Femur (tissue), 1 donor: ENCODE measurements around the gene STC2.
A peak's percentile ranks its signal among the peaks of the same experiment; 100 is the strongest.

Source experiments
- DNase-seq: peaks from one replicate; pipeline ENCODE4 v3.0.0-alpha.2; 2017

The STC2 gene

DNA sequence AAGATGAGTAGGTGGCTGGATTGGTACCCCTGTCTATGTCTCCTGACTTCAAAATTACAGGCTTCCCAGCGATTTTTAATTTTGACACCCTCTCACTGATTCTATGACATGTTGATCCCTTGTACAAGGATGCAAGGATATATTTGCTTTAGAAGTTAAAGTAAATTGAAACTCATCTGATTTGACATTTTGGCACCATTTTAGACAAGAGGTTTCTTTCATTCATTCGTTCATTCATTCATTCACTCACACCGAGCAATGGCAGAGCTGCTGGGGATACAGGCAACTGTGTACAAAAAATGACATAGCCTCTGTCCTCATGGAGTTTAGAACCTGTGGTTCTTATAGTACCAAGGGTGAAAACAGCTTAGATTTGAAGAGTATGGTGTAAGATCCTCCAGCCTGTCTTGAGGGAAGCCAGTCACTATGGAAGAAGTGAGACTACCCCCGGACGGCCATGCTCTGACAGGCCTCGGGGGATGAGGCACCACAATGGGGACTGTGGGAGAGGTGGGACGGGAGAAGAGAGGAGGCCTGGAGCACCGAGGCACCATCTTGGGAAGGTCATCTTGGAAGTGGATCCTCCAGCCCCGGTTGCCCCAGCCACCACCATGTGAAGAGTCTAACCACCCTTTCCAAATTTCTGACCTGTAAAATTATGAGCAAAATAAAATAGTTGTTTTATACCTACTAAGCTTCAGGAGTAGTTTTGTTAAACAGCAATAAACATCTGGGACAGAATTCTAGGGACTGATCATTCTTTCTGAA is 16.2 kb downstream of the STC2 start:
- no peak for DNase-seq

DNA sequence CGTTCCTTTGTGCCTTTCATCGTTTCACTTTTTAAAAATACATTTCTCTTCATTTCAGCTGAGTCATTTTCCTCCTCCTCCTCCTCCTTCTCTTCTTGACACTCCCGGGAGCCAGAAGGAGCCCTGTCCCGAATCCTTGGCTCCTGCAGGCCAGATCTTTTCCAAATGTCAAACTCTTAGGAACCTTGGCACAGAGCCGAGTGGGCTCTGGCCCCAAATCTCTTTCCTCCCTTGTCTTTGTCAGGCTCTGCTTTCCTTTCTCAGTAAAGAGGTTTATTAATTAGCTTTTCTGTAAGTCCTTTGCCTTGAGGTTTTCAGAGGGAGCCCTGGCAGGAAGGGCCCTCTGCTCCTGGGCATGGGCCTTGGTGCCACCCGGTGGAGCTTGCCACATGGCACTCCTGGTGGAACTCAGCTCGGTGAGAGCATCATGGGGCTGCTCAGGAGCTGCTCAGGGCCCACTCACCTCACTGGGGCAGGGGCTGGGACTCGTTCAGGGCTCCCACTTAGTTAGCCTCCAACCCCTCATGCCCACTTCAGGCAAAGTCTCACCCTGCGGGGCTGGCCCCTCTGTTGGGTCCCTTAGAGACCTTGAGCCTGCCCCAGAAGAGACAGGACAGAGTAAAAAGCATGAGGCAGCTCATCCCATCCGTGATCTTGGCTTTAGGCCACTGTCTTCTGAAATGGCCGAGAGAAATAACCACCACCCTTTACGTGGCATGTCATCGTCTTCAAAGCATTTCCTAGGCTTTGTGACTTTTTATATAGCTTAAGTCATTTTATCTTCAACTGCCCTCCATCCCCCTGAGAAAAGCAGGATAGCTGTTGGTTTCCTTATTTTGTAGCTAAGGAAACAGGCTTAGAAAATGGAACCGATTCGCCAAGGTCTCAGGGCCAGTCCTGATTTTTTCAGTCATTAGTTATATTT is 17.1 kb downstream of the STC2 start:
- no peak for DNase-seq

DNA sequence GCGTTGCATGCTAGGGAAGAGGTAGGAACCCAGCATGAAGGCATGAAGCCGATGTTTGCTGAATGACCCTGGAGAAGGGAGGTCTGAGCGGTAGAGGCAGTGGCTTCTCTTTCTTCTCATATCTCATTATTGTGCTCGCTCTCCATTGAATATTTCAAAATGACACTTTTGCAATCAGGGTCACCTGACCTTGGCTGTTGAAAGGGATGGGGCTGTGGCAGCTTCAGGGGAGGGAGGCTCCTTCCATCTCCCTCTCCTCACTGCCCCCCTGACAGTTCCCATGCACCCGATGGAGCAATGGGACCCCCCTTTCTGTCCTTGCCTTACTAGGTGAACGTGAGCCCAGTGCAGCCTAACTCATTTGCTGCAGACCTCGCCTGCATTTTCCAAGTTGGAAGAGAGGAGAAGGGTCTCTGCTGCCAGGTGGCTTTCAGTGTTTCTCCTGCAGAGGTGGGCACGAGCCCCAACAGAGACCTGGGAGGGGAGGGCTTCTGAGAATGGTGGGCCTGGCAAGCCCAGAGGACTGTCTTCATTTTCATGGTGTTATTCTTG is 17.9 kb downstream of the STC2 start:
- no peak for DNase-seq

DNA sequence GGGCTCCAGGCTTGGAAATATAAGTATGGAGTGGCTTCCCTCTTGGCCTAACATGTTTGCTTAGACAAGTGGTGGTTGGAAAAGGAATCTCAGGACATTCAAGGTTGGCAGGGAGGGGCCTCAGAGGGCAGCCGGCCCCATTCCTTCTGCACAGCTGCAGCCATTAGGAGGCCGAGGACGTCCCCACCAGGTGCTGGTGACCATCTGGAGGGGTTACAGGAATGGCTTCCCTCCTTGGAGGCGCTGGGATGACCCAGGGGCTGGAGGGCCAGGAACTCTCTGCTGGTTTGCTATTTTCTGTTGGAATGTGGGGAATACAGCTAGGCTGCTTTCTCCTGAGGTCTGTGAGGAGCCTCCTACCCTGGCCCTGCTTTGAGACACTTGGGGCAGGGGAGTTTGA is 18.5 kb downstream of the STC2 start:
- no peak for DNase-seq

DNA sequence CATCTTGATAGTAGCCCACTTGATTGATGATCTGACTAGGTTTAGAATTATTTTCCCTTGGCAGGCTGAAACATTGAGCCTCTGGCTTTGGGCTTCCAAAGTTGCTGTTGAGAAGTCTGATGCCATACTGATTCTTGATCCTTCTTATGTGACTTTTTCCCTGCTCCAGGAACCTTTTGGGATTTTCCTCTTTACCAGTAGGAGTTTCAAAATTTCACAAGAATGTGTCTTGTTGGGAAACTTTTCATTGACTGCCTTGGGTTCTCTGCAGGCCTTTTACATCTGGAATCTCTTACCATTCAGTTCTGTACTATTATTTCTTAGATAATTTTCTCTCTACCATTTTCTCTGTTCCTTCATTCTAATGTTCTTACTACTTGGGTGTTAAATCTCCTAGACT is 20.0 kb downstream of the STC2 start:
- DNase-seq, result no peak

DNA sequence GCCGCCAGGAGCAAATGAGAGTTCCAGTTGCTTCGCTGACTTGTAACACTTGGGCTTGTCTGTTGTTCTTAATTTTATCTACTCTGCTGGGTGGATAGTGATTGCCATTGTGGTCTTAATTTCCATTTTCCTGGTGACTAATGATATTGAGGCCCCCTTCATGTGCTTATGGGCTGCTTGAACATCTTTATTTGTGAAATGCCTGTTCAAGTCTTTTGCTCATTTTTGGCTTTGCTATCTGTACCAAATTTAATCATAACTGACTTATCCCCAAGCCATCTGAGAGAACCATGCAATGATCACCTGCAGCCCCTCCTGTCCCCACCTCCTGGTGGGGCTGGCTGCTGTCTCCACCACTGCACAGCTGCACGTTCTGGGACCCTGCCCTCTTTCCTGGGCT is 20.5 kb downstream of the STC2 start:
- DNase-seq, result no peak

DNA sequence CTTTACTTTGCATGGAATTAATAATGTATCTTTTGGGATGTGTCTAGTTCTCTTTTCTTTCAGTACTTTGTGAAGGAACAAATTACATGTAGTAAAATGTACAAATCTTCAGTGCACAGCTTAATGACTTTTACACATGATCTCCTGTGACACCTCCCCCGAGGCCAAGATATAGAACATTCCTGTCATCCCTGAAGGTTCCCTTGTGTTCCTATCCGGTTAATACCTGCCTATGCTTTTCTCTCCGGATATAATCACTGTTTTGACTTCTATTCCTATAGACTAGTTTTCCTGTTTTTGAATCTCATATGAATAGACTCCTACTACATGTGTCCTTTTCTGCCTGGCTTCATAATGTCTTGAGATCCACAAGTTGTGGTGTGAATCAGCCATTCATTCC is 21.5 kb downstream of the STC2 start:
- DNase-seq, result no peak

DNA sequence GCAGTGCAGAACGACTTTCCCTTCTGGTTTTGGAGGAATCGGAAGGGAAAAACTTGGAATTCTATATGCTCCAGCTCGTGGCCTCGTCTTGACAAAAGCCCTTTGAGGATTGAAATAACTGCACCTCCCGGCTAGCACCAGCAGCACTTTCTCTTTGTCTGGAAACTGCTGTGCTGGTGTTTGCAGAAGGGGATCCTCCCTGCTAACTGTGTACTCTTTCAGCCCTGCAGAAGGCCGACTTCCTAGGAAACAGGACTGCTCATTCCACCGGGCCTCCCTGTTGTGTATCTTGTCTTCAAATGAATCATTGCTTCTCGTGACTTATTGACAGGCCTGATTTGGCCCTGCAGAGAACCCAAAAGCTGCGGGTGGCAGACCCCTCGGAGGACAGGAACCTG is 23.6 kb downstream of the STC2 start:
- DNase-seq, result no peak

DNA sequence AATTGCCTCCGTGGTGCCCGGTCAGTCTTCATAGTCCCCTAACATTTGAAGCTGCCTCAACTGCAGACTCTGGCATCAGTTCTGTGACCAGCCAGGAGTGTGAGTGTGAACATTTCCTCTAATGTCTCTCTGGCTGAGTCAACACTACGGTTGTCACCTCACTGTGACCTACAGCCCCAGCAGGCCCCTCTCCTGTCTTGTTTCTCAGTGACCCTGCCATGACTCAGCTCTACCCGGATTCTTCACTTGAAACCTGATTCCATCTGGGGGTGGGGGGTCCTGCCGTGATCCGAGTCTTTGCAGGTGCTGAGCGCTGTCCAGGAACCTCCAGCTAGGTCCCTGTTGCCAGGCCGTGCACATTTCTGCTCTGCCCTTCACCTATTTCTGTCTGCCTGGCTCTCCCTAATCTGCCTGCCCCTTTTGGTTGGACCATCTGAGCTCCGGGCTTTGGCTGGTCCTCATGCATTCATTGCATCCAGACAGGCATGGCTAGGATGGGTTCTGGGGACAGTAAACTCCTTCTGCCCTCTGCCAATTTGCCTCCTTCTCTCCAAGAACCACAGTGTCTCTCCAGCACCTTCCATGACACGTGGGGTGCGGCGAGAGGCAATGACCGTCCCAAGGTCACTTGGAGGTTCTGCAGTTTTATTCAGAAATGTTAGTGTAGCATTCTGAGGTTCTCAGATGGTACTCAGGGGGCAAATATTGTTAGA is 24.2 kb downstream of the STC2 start:
- no peak for DNase-seq

DNA sequence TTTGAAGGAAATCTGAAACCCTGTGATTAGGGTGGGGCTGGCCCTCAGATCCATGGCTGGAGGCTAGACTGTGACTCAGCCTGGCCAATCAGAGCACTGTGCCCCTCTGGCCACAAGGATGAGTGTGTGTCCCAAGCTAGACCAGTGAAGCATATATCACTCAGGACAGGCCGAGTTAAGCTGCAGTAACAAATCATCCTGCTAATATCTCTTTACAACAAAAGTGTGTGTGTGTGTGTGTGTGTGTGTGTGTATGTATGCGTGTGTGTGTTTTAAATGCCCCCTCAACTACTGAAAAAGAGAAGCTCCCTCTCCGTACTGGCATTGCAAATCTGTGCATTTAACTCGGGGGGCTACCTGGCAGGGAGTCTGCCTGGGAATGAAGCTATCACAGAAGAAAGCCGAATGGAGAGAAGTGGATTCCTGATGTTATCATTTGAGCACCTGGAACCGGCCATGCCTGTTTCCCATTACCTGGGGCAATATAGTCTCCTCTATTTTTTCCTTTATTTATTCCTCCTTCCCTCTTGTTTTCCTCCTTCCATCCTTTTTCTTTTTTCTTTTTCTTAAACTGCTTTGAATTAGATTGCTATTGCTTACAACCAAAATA is 25.6 kb downstream of the STC2 start:
- peak; percentile 61 for DNase-seq

DNA sequence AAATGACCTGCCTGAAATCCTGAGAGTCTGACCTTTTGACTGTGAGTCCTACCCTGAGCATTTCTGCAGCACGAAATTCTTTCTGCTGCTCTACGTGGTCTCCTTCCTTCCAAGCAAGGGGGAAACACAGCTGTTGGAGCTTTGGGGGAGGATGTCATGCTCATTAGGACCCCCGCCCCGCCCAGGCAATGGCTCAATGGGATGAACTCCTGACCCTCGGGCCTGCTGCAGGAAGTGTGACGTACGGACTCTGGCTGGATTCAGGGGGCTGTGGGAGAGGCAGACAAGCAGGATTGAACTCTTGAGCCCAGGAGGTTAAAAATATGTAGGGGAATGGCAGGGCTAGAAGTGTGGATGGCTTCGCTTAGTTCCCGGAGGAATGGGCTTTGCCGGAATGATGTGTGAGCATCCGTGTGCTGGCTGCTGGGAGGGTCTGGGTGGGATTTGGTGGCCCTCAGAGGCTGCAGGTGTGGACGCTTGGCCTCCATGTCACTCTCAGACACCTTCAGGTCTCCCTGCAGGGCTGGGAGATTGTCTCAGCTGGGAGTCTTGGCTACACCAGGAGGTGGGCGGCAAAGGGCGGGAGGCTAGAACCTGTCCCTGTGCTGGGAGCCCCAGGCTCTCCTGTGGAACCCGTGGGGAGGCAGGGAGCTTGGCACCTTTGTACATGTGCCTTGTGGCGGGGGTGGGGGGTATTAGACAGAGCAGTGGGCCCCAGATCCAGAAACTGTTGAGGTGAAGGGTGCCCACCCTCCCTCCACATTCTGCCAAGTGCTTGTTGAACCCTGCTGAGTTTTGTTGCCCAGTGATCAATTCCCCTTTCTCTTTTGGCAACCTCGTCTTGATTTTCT is 26.3 kb downstream of the STC2 start:
- DNase-seq, result peak; percentile 89

DNA sequence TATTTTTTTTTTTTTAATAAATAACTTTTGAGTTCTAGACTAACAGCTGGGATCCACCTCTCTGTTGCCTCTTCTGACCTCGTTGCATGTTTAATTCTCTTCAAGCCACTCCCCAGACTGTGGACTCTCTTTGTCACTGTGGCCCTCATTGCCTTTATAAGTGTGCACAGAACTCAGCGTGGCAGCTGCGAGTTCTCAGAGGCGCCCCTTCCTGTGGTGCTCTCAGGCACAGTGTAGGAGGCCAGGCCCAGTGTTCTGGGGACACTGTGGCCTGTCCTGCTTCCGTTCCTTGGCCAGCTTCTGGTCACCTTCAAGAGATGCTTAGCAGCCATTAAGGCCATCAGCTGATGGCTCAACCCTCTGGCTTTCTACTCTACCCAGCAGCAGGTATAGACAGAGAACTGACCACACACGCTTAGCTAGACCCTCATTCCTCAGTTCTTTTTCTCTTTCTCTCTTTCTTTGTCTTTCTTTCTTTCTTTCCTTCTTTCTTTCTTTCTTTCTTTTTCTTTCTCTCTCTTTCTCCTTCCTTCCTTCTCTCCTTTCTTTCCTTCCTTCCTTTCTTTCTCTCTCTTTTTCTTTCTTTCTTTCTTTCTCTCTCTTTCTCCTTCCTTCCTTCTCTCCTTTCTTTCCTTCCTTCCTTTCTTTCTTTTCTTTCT is 27.7 kb downstream of the STC2 start:
- no peak for DNase-seq

DNA sequence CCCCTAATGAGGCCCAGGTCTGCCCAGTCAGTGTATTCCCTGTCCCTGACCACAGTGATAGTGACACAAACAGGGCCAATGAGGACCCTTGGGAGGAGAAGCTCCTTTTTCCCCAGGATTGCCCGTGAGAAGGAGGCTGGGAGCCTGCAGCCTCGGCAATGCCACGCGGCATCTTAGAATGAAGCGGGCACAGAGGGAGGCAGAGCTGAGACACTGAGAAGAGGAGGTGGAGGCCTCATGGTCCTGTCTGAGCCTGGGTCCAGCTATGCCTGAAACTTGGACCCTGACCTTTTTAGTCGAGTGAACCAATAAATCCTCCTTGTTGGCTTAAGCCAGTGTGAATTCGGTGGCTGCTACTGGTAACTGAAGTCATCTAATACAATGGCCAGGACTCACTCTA is 28.4 kb downstream of the STC2 start:
- DNase-seq, result no peak

DNA sequence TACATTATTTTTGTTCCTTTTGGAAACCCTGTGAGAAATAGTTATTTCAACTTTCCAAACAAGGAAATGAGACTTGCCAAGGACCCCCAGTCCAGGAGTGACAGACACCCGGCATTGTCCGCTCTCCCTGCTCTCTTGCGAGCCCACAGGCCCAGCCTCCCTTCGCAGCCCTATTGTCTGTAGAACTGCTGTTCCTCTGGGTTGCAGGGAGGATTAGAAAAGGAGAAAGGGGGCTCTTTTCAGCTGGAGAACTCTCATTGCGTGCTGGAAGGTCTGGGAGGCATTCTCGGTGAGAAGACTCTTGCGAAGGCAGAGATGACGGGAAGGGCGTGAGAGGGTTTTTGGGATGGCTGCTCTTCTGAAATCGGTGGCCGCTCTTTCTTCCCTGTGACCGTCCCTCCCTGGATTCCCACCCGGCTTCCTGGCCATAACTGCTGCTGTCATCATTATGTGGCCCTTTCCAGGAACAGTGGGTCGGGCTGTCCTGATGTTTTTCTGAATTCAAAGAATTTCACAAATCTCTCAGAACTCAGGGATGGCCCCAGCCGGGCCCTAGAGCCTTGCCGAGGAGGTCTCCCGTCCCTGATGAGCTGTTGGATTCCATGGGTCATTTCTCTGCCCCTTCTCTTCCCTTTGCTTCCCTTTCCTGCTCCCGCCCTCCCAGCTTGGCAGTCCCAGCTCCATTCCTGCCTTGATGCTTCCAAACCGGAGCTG is 29.8 kb downstream of the STC2 start:
- no peak for DNase-seq

DNA sequence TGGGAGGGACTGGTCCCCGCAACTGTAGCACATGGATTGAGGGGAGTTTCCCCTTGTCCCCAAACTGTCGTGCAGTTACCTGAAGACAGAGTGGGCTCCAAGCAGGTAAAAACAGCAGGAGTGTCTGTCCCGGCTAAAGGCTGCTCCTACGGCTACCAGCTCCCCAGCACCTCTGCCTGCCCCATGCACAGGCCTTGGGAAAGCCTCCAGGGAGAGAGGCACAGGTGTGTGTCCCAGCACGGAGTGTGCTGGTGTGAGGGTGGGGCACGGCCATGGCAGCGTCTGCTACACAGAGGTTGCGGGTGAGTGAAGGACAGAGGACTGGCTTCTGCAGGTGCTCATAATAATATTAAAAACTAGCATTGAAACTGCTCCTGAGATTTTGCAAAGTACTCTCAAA is 30.4 kb downstream of the STC2 start:
- no peak for DNase-seq

DNA sequence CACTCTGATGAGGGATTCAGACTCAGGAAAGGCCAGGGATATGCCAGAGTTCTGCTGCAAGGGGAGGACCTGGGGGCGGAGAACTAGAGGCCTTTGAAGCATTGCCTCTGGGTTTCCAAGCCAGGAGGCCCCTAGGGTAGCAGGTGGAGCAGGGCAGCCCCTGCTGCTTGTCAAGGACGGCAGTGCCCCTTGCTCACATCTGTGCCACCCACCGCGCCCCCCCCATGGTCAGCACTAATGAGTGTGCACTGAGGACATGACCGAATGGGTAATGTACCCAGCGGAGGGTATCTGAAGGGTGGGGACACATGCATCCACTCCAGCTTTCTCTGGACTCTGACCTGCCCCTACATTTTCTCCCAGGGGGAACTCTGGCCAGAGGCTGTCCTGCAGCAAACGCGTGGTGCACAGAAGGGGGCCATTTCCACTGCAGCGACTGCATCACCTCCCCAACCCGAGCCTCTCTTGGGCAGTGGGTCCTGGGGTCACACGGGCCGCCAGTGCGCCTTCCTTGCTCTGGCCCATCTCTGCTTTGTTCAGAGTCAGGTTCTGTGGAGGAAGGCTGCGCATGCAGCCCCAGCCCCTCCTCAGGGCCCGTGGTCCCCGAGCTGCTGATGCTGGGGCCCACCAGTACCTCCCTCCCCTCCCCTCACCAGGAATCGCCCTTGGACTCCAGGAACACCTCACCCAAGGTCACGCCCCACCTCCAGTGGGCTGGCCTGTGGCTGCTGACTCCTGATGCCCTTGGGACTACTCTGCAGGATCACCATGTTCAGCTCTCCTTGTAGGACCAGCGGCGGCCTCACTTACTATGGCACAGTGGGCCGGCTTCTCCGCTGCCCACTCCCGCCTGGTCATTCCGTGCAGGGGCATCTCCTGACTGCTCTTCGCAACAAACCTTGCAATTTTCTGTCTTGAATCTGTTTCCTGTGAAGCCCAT is 31.2 kb downstream of the STC2 start:
- no peak for DNase-seq

DNA sequence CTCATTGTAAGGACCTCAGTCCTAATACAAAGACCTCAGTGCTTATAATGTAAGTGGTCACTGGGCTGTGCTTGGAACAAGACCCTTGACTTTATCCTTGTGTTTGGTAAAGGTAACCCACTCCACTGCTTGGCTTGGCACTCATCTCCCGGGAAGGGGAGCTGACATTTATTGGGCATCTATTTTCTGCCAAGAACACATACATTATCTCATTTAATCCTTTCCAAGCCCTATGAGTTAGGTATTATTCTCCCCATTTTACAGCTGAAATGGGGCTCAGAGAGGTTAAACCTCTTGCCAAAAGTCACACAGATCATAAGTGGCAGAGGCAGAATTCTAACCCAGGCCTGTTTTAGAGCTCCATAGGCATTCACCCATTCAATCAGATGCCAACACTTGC is 32.4 kb downstream of the STC2 start:
- no peak for DNase-seq

DNA sequence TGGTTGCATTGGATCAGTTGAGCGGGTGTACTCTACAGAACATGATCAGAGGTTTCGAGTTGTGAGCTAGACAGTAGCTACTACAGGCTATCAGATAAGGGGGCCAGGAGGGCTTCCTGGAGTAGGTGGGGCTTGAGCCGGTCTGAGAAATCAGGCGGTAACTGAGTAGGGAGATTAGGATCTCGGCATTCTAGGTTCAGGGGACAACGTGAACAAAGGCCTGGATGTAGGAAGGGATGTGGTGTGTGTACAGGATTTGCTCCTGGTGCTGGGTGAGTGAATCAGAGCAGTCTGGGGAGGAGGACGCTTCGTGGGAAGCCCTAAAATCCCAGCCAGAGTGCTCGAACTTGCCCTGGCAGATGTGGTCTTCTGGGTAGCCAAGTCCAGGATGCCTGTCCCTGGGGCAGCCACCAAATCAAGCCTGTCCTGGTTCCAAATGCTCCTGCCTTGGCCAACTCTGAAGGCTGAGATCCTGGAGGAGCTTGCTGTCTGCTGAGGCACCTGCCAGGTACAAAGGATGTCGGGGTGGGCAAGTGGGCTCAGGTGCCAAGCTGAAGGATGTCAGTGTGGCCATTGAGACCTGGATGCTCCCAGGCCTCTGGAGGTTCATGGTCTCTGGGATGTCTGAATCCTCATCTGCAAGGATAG is 33.4 kb downstream of the STC2 start:
- no peak for DNase-seq
